Measurements from ENCODE around the gene HRH2.

HRH2 gene

DNA sequence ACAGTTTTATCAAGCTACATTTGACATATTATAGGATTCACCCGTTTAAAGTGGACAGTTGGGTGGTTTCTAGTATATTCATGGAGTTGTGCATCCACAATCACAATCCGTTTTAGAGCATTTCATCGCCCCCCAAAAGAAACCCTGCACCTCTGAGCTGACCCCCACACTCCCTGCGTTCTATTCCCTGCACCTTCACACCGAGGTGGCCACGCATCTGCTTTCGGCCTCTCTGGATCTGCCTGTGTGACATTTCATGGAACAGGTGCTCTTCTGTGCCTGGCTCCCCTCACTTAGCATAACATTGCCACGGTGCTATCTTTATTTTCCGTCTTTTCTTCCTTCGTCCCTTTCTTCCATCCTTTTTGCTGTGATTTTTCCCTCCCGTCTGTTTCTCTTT lies 32.7 kb downstream of the HRH2 start:
- DNase-seq (ENCODE audit: extremely low spot score), result no peak

GRCh38 chr5:175691761-175692160 lies 33.9 kb downstream of the HRH2 start:
- ChIA-PET POLR2A (no interaction called here), CTCF (interaction anchor here (1.5 kb wide), 1 partner anchor 10 kb away, joined by 5 read pairs; no protein-coding TSS in a partner anchor)
- DNase-seq (ENCODE audit: extremely low spot score), result no peak
- TF ChIP-seq, protein P1, sequence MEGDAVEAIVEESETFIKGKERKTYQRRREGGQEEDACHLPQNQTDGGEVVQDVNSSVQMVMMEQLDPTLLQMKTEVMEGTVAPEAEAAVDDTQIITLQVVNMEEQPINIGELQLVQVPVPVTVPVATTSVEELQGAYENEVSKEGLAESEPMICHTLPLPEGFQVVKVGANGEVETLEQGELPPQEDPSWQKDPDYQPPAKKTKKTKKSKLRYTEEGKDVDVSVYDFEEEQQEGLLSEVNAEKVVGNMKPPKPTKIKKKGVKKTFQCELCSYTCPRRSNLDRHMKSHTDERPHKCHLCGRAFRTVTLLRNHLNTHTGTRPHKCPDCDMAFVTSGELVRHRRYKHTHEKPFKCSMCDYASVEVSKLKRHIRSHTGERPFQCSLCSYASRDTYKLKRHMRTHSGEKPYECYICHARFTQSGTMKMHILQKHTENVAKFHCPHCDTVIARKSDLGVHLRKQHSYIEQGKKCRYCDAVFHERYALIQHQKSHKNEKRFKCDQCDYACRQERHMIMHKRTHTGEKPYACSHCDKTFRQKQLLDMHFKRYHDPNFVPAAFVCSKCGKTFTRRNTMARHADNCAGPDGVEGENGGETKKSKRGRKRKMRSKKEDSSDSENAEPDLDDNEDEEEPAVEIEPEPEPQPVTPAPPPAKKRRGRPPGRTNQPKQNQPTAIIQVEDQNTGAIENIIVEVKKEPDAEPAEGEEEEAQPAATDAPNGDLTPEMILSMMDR (IDR thresholded peaks at IDR 0.05; ENCODE audit: control extremely low read depth, extremely low read depth, low read depth, missing control alignments), result no peak

More for the DNA sequence above, 32.7 kb downstream of the HRH2 start:
- TF ChIP-seq, protein P1 (IDR thresholded peaks at IDR 0.05; ENCODE audit: control extremely low read depth, extremely low read depth, low read depth, missing control alignments), result no peak
- ChIA-PET CTCF (interaction anchor here (1.1 to 2.4 kb wide), 4 partner anchors 10 to 39 kb away, joined by 3 to 9 read pairs (median 6); no protein-coding TSS in a partner anchor), POLR2A (no interaction called here)

GRCh38 chr5:175692235-175692995 lies 34.5 kb downstream of the HRH2 start:
- ChIA-PET POLR2A (no interaction called here), CTCF (interaction anchor here (1.5 kb wide), 1 partner anchor 9 kb away, joined by 5 read pairs; no protein-coding TSS in a partner anchor)
- TF ChIP-seq, protein P1 (IDR thresholded peaks at IDR 0.05; ENCODE audit: control extremely low read depth, extremely low read depth, low read depth, missing control alignments), result no peak
- no peak for DNase-seq (ENCODE audit: extremely low spot score)

GRCh38 chr5:175692996-175693710 lies 35.3 kb downstream of the HRH2 start:
- ChIA-PET CTCF (interaction anchor here (1.1 to 1.5 kb wide), 2 partner anchors 8 to 160 kb away, joined by 3 to 5 read pairs; no protein-coding TSS in a partner anchor), POLR2A (no interaction called here)
- TF ChIP-seq, protein P1 (IDR thresholded peaks at IDR 0.05; ENCODE audit: control extremely low read depth, extremely low read depth, low read depth, missing control alignments), result no peak
- DNase-seq (ENCODE audit: extremely low spot score), result no peak

GRCh38 chr5:175693741-175694140 lies 35.9 kb downstream of the HRH2 start:
- POLR2A ChIA-PET, result no interaction called here
- DNase-seq (ENCODE audit: extremely low spot score), result no peak
- CTCF ChIA-PET, result interaction anchor here (1.1 kb wide), 1 partner anchor 160 kb away, joined by 3 read pairs; no protein-coding TSS in a partner anchor
- TF ChIP-seq, protein P1 (IDR thresholded peaks at IDR 0.05; ENCODE audit: control extremely low read depth, extremely low read depth, low read depth, missing control alignments), result no peak

- CTCF ChIA-PET, result interaction anchor here (1.0 to 1.1 kb wide), 2 partner anchors 161 kb away, joined by 3 to 4 read pairs; no protein-coding TSS in a partner anchor
- TF ChIP-seq, protein P1 (IDR thresholded peaks at IDR 0.05; ENCODE audit: control extremely low read depth, extremely low read depth, low read depth, missing control alignments), result no peak
- POLR2A ChIA-PET, result no interaction called here
- DNase-seq (ENCODE audit: extremely low spot score), result no peak
These were observed 36.7 kb downstream of the HRH2 start for GRCh38 chr5:175694371-175695160.

Measured in GM10248 (cell line).